HG03469 (cell line): ENCODE measurements around the gene PLCB1.

Experiments used
- ATAC-seq: cut with Tn5 transposase; IDR thresholded peaks from one replicate; pipeline ENCODE4 v1.9.1; 2021; ENCODE audit warnings: mild to moderate bottlenecking, moderate library complexity, moderate number of reproducible peaks; ENCODE audit not compliant: unreplicated experiment

PLCB1 gene

GRCh38 chr20:8671370-8671961 is 539.4 kb downstream of the PLCB1 start:
- ATAC-seq, result no peak

- no peak for ATAC-seq
Observed at GRCh38 chr20:8673116-8673515, 541.0 kb downstream of the PLCB1 start.

GRCh38 chr20:8675896-8676295 is 543.8 kb downstream of the PLCB1 start:
- ATAC-seq, result no peak

- ATAC-seq, result no peak
Observed at GRCh38 chr20:8678098-8678776, 546.2 kb downstream of the PLCB1 start.

GRCh38 chr20:8689337-8689736 is 557.3 kb downstream of the PLCB1 start:
- ATAC-seq, result no peak

GRCh38 chr20:8690074-8690473 is 558.0 kb downstream of the PLCB1 start:
- ATAC-seq, result no peak

- no peak for ATAC-seq
Observed at GRCh38 chr20:8693709-8694108, 561.6 kb downstream of the PLCB1 start.

- no peak for ATAC-seq
Observed at GRCh38 chr20:8700756-8701155, 568.7 kb downstream of the PLCB1 start.

- ATAC-seq, result no peak
Observed at GRCh38 chr20:8706961-8707700, 575.1 kb downstream of the PLCB1 start.

GRCh38 chr20:8709627-8710026 is 577.6 kb downstream of the PLCB1 start:
- no peak for ATAC-seq

GRCh38 chr20:8711501-8711900 is 579.4 kb downstream of the PLCB1 start:
- ATAC-seq, result no peak

GRCh38 chr20:8714206-8714605 is 582.1 kb downstream of the PLCB1 start:
- ATAC-seq, result no peak

- no peak for ATAC-seq
Observed at GRCh38 chr20:8718279-8718678, 586.2 kb downstream of the PLCB1 start.

- ATAC-seq, result no peak
Observed at GRCh38 chr20:8720089-8720488, 588.0 kb downstream of the PLCB1 start.

- ATAC-seq, result no peak
Observed at GRCh38 chr20:8721098-8721497, 589.0 kb downstream of the PLCB1 start.

GRCh38 chr20:8722277-8722928 is 590.3 kb downstream of the PLCB1 start:
- ATAC-seq, result peak; percentile 64

GRCh38 chr20:8723296-8723695 is 591.2 kb downstream of the PLCB1 start:
- no peak for ATAC-seq

GRCh38 chr20:8724884-8725283 is 592.8 kb downstream of the PLCB1 start:
- no peak for ATAC-seq

- ATAC-seq, result no peak
Observed at GRCh38 chr20:8726460-8726859, 594.4 kb downstream of the PLCB1 start.

- no peak for ATAC-seq
Observed at GRCh38 chr20:8735014-8735413, 602.9 kb downstream of the PLCB1 start.

- no peak for ATAC-seq
Observed at GRCh38 chr20:8735674-8736073, 603.6 kb downstream of the PLCB1 start.

- ATAC-seq, result peak; percentile 77
Observed at GRCh38 chr20:8740265-8740664, 608.2 kb downstream of the PLCB1 start.
